SK-N-SH treated with all-trans-retinoic acid at 6 μM for 48 hours (cell line): ENCODE results near the gene GRM7.

Source experiments
- ATAC-seq: fragments of 200-7000 bp; cut with Tn5 transposase; 3 replicates; pipeline ENCODE4 v1.9.1; 2020; ENCODE audit warnings: mild to moderate bottlenecking, moderate library complexity
- ARNTL ChIP-seq: fragments of 450-650 bp; formaldehyde crosslinking; IDR thresholded peaks from 2 replicates; pipeline ENCODE4 v1.5.0; 2020; ENCODE audit warnings: low read depth, mild to moderate bottlenecking, moderate library complexity, borderline replicate concordance
- BACH2 ChIP-seq: fragments of 250-450 bp; sonication (Bioruptor Pico); IDR thresholded peaks from 2 replicates; pipeline ENCODE4 v1.9.0; 2021; ENCODE audit warnings: mild to moderate bottlenecking, borderline replicate concordance
- CSDC2 ChIP-seq: fragments of 250-450 bp; sonication (Bioruptor Pico); IDR thresholded peaks from 2 replicates; pipeline ENCODE4 v1.5.0; 2020; ENCODE audit warnings: mild to moderate bottlenecking, moderate library complexity
- CSRNP3 ChIP-seq: fragments of 250-450 bp; sonication (Bioruptor Pico); IDR thresholded peaks from 2 replicates; pipeline ENCODE4 v1.5.1; 2021; ENCODE audit warnings: mild to moderate bottlenecking, moderate library complexity
- ESRRG ChIP-seq: fragments of 250-450 bp; sonication (Bioruptor Pico); IDR thresholded peaks from 2 replicates; pipeline ENCODE4 v1.6.1; 2021; ENCODE audit warnings: mild to moderate bottlenecking
- GLIS3 ChIP-seq: fragments of 250-450 bp; sonication (Bioruptor Pico); IDR thresholded peaks from 2 replicates; pipeline ENCODE4 v1.5.0; 2020; ENCODE audit warnings: mild to moderate bottlenecking, moderate library complexity
- ISL1 ChIP-seq: fragments of 250-450 bp; sonication (Bioruptor Pico); IDR thresholded peaks from 2 replicates; pipeline ENCODE4 v2.1.2; 2022; ENCODE audit warnings: mild to moderate bottlenecking, moderate library complexity
- OSR1 ChIP-seq: fragments of 250-450 bp; sonication (Bioruptor Pico); IDR thresholded peaks from 2 replicates; pipeline ENCODE4 v1.8.0; 2022; ENCODE audit warnings: moderate library complexity, mild to moderate bottlenecking, inconsistent platforms
- PATZ1 ChIP-seq: fragments of 250-450 bp; sonication (Bioruptor Pico); IDR thresholded peaks from 2 replicates; pipeline ENCODE4 v1.8.0; 2020; ENCODE audit warnings: mild to moderate bottlenecking, moderate library complexity, borderline replicate concordance
- PPARA ChIP-seq: fragments of 250-450 bp; sonication (Bioruptor Pico); IDR thresholded peaks from 2 replicates; pipeline ENCODE4 v1.5.0; 2020; ENCODE audit warnings: mild to moderate bottlenecking, borderline replicate concordance
- RARB ChIP-seq: fragments of 250-450 bp; sonication (Bioruptor Pico); IDR thresholded peaks from 2 replicates; pipeline ENCODE4 v1.8.0; 2021; ENCODE audit warnings: mild to moderate bottlenecking, moderate library complexity
- SNAI2 ChIP-seq: fragments of 250-450 bp; sonication (Bioruptor Pico); IDR thresholded peaks from 2 replicates; pipeline ENCODE4 v1.5.0; 2020; ENCODE audit warnings: mild to moderate bottlenecking, moderate library complexity
- TCF4 ChIP-seq: fragments of 250-450 bp; sonication (Bioruptor Pico); IDR thresholded peaks from 2 replicates; pipeline ENCODE4 v1.8.0; 2021; ENCODE audit warnings: mild to moderate bottlenecking, moderate library complexity, borderline replicate concordance
- TOX ChIP-seq: fragments of 250-450 bp; sonication (Bioruptor Pico); IDR thresholded peaks from 2 replicates; pipeline ENCODE4 v1.8.0; 2021; ENCODE audit warnings: mild to moderate bottlenecking, moderate library complexity, borderline replicate concordance
- TSHZ2 ChIP-seq: fragments of 250-450 bp; sonication (Bioruptor Pico); IDR thresholded peaks from 2 replicates; pipeline ENCODE4 v1.5.0; 2020; ENCODE audit warnings: mild to moderate bottlenecking, moderate library complexity
- ZC3H10 ChIP-seq: fragments of 250-450 bp; sonication (Bioruptor Pico); IDR thresholded peaks from 2 replicates; pipeline ENCODE4 v1.5.1; 2021; ENCODE audit warnings: mild to moderate bottlenecking, moderate library complexity
- ZFP30 ChIP-seq: fragments of 450-650 bp; formaldehyde crosslinking; IDR thresholded peaks from 2 replicates; pipeline ENCODE4 v1.5.0; 2022; ENCODE audit warnings: mild to moderate bottlenecking, moderate library complexity
- ZNF565 ChIP-seq: fragments of 450-650 bp; formaldehyde crosslinking; conservative IDR thresholded peaks from 2 replicates; pipeline ENCODE4 v1.5.0; 2020; ENCODE audit warnings: low read depth, mild to moderate bottlenecking, moderate library complexity
- ZNF70 ChIP-seq: fragments of 450-650 bp; formaldehyde crosslinking; IDR thresholded peaks from 2 replicates; pipeline ENCODE4 v1.5.0; 2020; ENCODE audit warnings: mild to moderate bottlenecking, moderate library complexity
- ZNF8 ChIP-seq: fragments of 450-650 bp; formaldehyde crosslinking; IDR thresholded peaks from 2 replicates; pipeline ENCODE4 v1.5.0; 2020; ENCODE audit warnings: mild to moderate bottlenecking, moderate library complexity
- TF ChIP-seq, protein P1 (sequence below): fragments of 250-450 bp; sonication (Bioruptor Pico); IDR thresholded peaks from 2 replicates; pipeline ENCODE4 v1.5.1; 2020; ENCODE audit warnings: low read depth, mild to moderate bottlenecking, moderate library complexity

Gene GRM7

DNA sequence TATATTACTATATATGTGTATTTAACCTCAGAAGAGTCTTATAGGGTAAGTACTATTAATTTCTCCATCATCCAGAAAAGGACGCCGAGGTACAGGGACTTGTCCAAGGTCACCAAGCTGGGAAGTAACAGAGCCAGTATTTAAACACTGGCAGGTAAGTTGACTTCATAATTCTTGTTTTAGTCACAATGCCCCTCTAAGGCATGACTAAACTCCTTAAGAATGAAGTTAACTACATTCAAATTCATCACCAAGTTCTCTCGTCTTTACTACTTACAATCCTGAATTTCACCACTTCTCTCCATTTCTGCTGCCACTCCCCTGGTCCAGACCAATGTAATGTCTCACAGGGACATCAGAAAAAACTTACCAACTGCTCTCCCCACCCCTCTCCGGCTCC lies 312.1 kb downstream of the GRM7 start (continued):
- TF ChIP-seq CSRNP3 = no peak
- TF ChIP-seq ZNF565 (CRISPR knock-in tag) = no peak
- TF ChIP-seq ESRRG (CRISPR knock-in tag) = no peak

- TF ChIP-seq PPARA (no peak), RARB (CRISPR knock-in tag) (no peak), ZFP30 (CRISPR knock-in tag) (no peak), TCF4 (CRISPR knock-in tag) (no peak), TSHZ2 (no peak), ZNF8 (CRISPR knock-in tag) (no peak), CSRNP3 (no peak), ISL1 (CRISPR knock-in tag) (no peak), ZNF70 (CRISPR knock-in tag) (no peak), OSR1 (CRISPR knock-in tag) (no peak), BACH2 (CRISPR knock-in tag) (no peak), GLIS3 (CRISPR knock-in tag) (no peak), SNAI2 (CRISPR knock-in tag) (no peak), ZNF565 (CRISPR knock-in tag) (no peak), ARNTL (CRISPR knock-in tag) (no peak)
- no peak for ATAC-seq
These were observed 327.6 kb downstream of the GRM7 start for GRCh38 chr3:7188551-7188950.

DNA sequence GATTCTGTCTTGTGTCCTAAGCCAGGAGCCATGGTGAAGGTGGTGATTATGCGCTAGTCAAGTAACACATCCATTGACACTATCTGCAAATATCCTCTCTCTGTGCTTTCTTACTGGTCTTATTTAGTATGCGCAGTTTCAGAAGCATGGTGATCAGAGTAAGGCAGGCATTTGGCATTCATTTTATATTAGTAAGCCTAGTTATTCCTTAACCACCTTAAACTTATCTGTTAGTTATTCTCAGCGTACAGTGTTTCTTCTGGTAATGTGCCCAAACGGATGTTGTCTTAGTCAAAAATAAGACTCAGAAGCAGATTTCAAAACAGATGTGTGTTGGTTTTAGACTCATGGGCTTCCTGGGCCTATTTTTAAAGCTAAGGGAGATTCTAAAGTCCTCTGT lies 329.2 kb downstream of the GRM7 start:
- no peak for TF ChIP-seq PPARA
- no peak for TF ChIP-seq BACH2 (CRISPR knock-in tag)
- TF ChIP-seq SNAI2 (CRISPR knock-in tag) = no peak
- TF ChIP-seq OSR1 (CRISPR knock-in tag) = no peak
- no peak for TF ChIP-seq ESRRG (CRISPR knock-in tag)
- TF ChIP-seq, protein P1, sequence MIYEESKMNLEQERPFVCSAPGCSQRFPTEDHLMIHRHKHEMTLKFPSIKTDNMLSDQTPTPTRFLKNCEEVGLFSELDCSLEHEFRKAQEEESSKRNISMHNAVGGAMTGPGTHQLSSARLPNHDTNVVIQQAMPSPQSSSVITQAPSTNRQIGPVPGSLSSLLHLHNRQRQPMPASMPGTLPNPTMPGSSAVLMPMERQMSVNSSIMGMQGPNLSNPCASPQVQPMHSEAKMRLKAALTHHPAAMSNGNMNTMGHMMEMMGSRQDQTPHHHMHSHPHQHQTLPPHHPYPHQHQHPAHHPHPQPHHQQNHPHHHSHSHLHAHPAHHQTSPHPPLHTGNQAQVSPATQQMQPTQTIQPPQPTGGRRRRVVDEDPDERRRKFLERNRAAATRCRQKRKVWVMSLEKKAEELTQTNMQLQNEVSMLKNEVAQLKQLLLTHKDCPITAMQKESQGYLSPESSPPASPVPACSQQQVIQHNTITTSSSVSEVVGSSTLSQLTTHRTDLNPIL = no peak
- TF ChIP-seq TCF4 (CRISPR knock-in tag) = no peak
- TF ChIP-seq CSRNP3 = no peak
- no peak for TF ChIP-seq TOX (CRISPR knock-in tag)
- TF ChIP-seq RARB (CRISPR knock-in tag) = no peak
- no peak for TF ChIP-seq ZNF70 (CRISPR knock-in tag)
- TF ChIP-seq GLIS3 (CRISPR knock-in tag) = no peak
- no peak for TF ChIP-seq ARNTL (CRISPR knock-in tag)
- no peak for TF ChIP-seq ZC3H10 (CRISPR knock-in tag)
- no peak for ATAC-seq

GRCh38 chr3:7193269-7193668 lies 332.4 kb downstream of the GRM7 start:
- no peak for ATAC-seq
- TF ChIP-seq SNAI2 (CRISPR knock-in tag) = no peak
- TF ChIP-seq CSDC2 (CRISPR knock-in tag) = no peak
- no peak for TF ChIP-seq ESRRG (CRISPR knock-in tag)
- no peak for TF ChIP-seq GLIS3 (CRISPR knock-in tag)
- TF ChIP-seq OSR1 (CRISPR knock-in tag) = no peak
- no peak for TF ChIP-seq ISL1 (CRISPR knock-in tag)
- TF ChIP-seq PPARA = no peak
- TF ChIP-seq RARB (CRISPR knock-in tag) = no peak
- no peak for TF ChIP-seq ZC3H10 (CRISPR knock-in tag)
- no peak for TF ChIP-seq ZNF8 (CRISPR knock-in tag)
- no peak for TF ChIP-seq PATZ1 (CRISPR knock-in tag)
- TF ChIP-seq, protein P1 = no peak
- TF ChIP-seq TOX (CRISPR knock-in tag) = no peak
- no peak for TF ChIP-seq ZFP30 (CRISPR knock-in tag)
- no peak for TF ChIP-seq TCF4 (CRISPR knock-in tag)
- no peak for TF ChIP-seq BACH2 (CRISPR knock-in tag)
- TF ChIP-seq ARNTL (CRISPR knock-in tag) = no peak
